Ishikawa (cell line): ENCODE data around the gene CEBPE.

Experiments used
- CEBPB ChIP-seq: IDR thresholded peaks from 2 replicates; pipeline ENCODE4 v1.6.1; 2012
- CREB1 ChIP-seq: IDR thresholded peaks from 2 replicates; pipeline ENCODE4 v1.6.1; 2012; ENCODE audit warnings: low read depth
- EGR1 ChIP-seq: IDR thresholded peaks from 2 replicates; pipeline ENCODE4 v1.6.1; 2012
- EP300 ChIP-seq: IDR thresholded peaks from 2 replicates; pipeline ENCODE4 v1.6.1; 2012; ENCODE audit warnings: borderline replicate concordance
- FOXM1 ChIP-seq: IDR thresholded peaks from 2 replicates; pipeline ENCODE4 v1.6.1; 2012; ENCODE audit warnings: low read depth, borderline replicate concordance
- MAX ChIP-seq: IDR thresholded peaks from 2 replicates; pipeline ENCODE4 v1.6.1; 2012
- NFIC ChIP-seq: IDR thresholded peaks from 2 replicates; pipeline ENCODE4 v1.6.1; 2012
- RAD21 ChIP-seq: IDR thresholded peaks from 2 replicates; pipeline ENCODE4 v1.6.1; 2012; ENCODE audit warnings: low read depth
- REST ChIP-seq: IDR thresholded peaks from 2 replicates; pipeline ENCODE4 v1.6.1; 2012; ENCODE audit warnings: low read depth, mild to moderate bottlenecking
- TAF1 ChIP-seq: IDR thresholded peaks from 2 replicates; pipeline ENCODE4 v1.6.1; 2012; ENCODE audit warnings: low read depth, mild to moderate bottlenecking
- TCF12 ChIP-seq: IDR thresholded peaks from 2 replicates; pipeline ENCODE4 v1.6.1; 2012; ENCODE audit warnings: low read depth
- TEAD4 ChIP-seq: IDR thresholded peaks from 2 replicates; pipeline ENCODE4 v1.6.1; 2012
- USF1 ChIP-seq: IDR thresholded peaks from 2 replicates; pipeline ENCODE4 v1.6.1; 2012
- YY1 ChIP-seq: IDR thresholded peaks from 2 replicates; pipeline ENCODE4 v1.6.1; 2012; ENCODE audit warnings: low read depth
- ZBTB7A ChIP-seq: IDR thresholded peaks from 2 replicates; pipeline ENCODE4 v1.6.1; 2012; ENCODE audit warnings: low read depth

CEBPE gene

GRCh38 chr14:23095196-23096108, 23.6 kb downstream of the CEBPE start, which contains the start of gene C14orf119:
TSS of gene C14orf119 (plus strand) at chr14:23095505. CDS start at chr14:23097659, 2,154 bp downstream.
- TF ChIP-seq CREB1 (0 out of 2 replicates have a peak, but pooled peaks have one; percentile 10), ZBTB7A (peak; percentile 82), TCF12 (no peak), FOXM1 (no peak), MAX (peak; percentile 65), TAF1 (peak; percentile 43), EGR1 (peak; percentile 91)

GRCh38 chr14:23094666-23095195, 24.3 kb downstream of the CEBPE start, which contains the start of gene ACIN1:
TSS of gene ACIN1 (minus strand) at chr14:23095136. CDS start at chr14:23095112, 24 bp downstream.
- TF ChIP-seq TCF12 (no peak; the same call in 1 of the 2 replicates), TAF1 (peak; percentile 91), TEAD4 (no peak), YY1 (peak; percentile 95), USF1 (no peak), MAX (peak; percentile 50), CREB1 (no peak), EP300 (no peak)

GRCh38 chr14:23093991-23094665, 24.9 kb downstream of the CEBPE start:
- no peak for TF ChIP-seq CREB1
- no peak for TF ChIP-seq RAD21
- TF ChIP-seq REST: no peak
- TF ChIP-seq TEAD4: no peak
- no peak for TF ChIP-seq CEBPB
- no peak for TF ChIP-seq YY1
- no peak for TF ChIP-seq FOXM1
- TF ChIP-seq TCF12: no peak
- no peak for TF ChIP-seq ZBTB7A

- TF ChIP-seq YY1 (no peak), MAX (no peak), EP300 (no peak), TCF12 (no peak), TAF1 (no peak), TEAD4 (no peak), REST (no peak), CEBPB (no peak), USF1 (no peak), EGR1 (no peak), RAD21 (no peak), CREB1 (no peak), ZBTB7A (no peak)
Observed at GRCh38 chr14:23093526-23093925, 25.5 kb downstream of the CEBPE start.

- TF ChIP-seq NFIC (no peak), REST (no peak), EP300 (no peak), MAX (no peak), RAD21 (no peak), TEAD4 (no peak), ZBTB7A (no peak), USF1 (no peak), CEBPB (no peak), FOXM1 (no peak), CREB1 (no peak), TAF1 (no peak), TCF12 (no peak), YY1 (no peak)
Observed at GRCh38 chr14:23093104-23093503, 26.0 kb downstream of the CEBPE start.
